GM19324 (cell line): ENCODE data around the gene MTMR12.
"Not testable (repeated sequence)": the region's sequence is repeated elsewhere in the genome, so short reads cannot be mapped to it uniquely, and the experiment has no call there.

ENCODE experiments used
- ATAC-seq: cut with Tn5 transposase; IDR thresholded peaks from one replicate; pipeline ENCODE4 v1.9.1; 2021; ENCODE audit warnings: mild to moderate bottlenecking, moderate library complexity; ENCODE audit not compliant: unreplicated experiment, low FRiP score

Gene MTMR12

GRCh38 chr5:32326216-32326772 lies 13.6 kb upstream of the MTMR12 start:
- no peak for ATAC-seq

GRCh38 chr5:32325616-32326015 lies 12.9 kb upstream of the MTMR12 start:
- no peak for ATAC-seq

GRCh38 chr5:32325062-32325461 lies 12.3 kb upstream of the MTMR12 start:
- peak; percentile 42 for ATAC-seq

- ATAC-seq: no peak
Measured at GRCh38 chr5:32323741-32324140, 11.0 kb upstream of the MTMR12 start.

- no peak for ATAC-seq
Measured at GRCh38 chr5:32322882-32323281, 10.1 kb upstream of the MTMR12 start.

GRCh38 chr5:32321787-32322186 lies 9.0 kb upstream of the MTMR12 start:
- ATAC-seq: not testable (repeated sequence)

- no peak for ATAC-seq
Measured at GRCh38 chr5:32320576-32320975, 7.8 kb upstream of the MTMR12 start.

GRCh38 chr5:32319926-32320543 lies 7.3 kb upstream of the MTMR12 start:
- ATAC-seq: no peak

GRCh38 chr5:32319392-32319791 lies 6.7 kb upstream of the MTMR12 start:
- ATAC-seq: no peak

GRCh38 chr5:32317041-32317440 lies 4.3 kb upstream of the MTMR12 start:
- ATAC-seq: no peak

- ATAC-seq: no peak
Measured at GRCh38 chr5:32315221-32316014, 2.7 kb upstream of the MTMR12 start.

- no peak for ATAC-seq
Measured at GRCh38 chr5:32314658-32315057, 1.9 kb upstream of the MTMR12 start.

GRCh38 chr5:32314152-32314488 lies 1.4 kb upstream of the MTMR12 start:
- ATAC-seq: not testable (repeated sequence)

GRCh38 chr5:32312197-32312594 lies 543 bp downstream of the MTMR12 start:
- ATAC-seq: peak; percentile 35

- ATAC-seq: no peak
Measured at GRCh38 chr5:32311404-32312196, 1.1 kb downstream of the MTMR12 start.

- no peak for ATAC-seq
Measured at GRCh38 chr5:32309761-32310160, 3.0 kb downstream of the MTMR12 start.

- no peak for ATAC-seq
Measured at GRCh38 chr5:32308946-32309345, 3.8 kb downstream of the MTMR12 start.

- ATAC-seq: no peak
Measured at GRCh38 chr5:32307769-32308194, 5.0 kb downstream of the MTMR12 start.

GRCh38 chr5:32304622-32305021 lies 8.1 kb downstream of the MTMR12 start:
- ATAC-seq: no peak

GRCh38 chr5:32303755-32304120 lies 9.0 kb downstream of the MTMR12 start:
- no peak for ATAC-seq
